ENCODE measurements around the gene SAMHD1.

- TF ChIP-seq JUND (IDR thresholded peaks at IDR 0.05; ENCODE audit: low read length), result no peak
- TF ChIP-seq CTCF (IDR thresholded peaks at IDR 0.05; ENCODE audit: control extremely low read depth in 1 of 3, insufficient read depth in 1 of 3, low read depth in 1 of 3, low read length in 3 of 3), result no peak
- TF ChIP-seq TAF1 (IDR thresholded peaks at IDR 0.05; ENCODE audit: low read depth, low read length), result no peak
- no peak for TF ChIP-seq GABPA (IDR thresholded peaks at IDR 0.05; ENCODE audit: borderline replicate concordance, insufficient read depth, low read length)
- TF ChIP-seq ATF2 (IDR thresholded peaks at IDR 0.05; ENCODE audit: low read length), result no peak
- TF ChIP-seq CEBPB (IDR thresholded peaks at IDR 0.05; ENCODE audit: low read depth, low read length), result no peak
- no peak for TF ChIP-seq EZH2 (IDR thresholded peaks at IDR 0.05; ENCODE audit: low read depth, low read length, severe bottlenecking)
- TF ChIP-seq NANOG (IDR thresholded peaks at IDR 0.05; ENCODE audit: insufficient read depth, low read depth, low read length, poor library complexity, severe bottlenecking), result no peak
- TF ChIP-seq POU5F1 (IDR thresholded peaks at IDR 0.05; ENCODE audit: low read depth, low read length), result no peak
- no peak for TF ChIP-seq YY1 (IDR thresholded peaks at IDR 0.05; ENCODE audit: low read depth, low read length)
- TF ChIP-seq SUZ12 (IDR thresholded peaks at IDR 0.05; ENCODE audit: low read length), result no peak
- TF ChIP-seq POLR2A (IDR thresholded peaks at IDR 0.05; ENCODE audit: control extremely low read depth in 1 of 2, low read depth in 2 of 2, low read length in 2 of 2), result no peak
- no peak for TF ChIP-seq SRF (IDR thresholded peaks at IDR 0.05; ENCODE audit: low read depth, low read length)
- TF ChIP-seq ZNF274 (IDR thresholded peaks at IDR 0.05; ENCODE audit: borderline replicate concordance, extremely low read depth, low read length), result no peak
Observed at GRCh38 chr20:36883977-36884535, 67.5 kb downstream of the SAMHD1 start.
